Endometrium (tissue), 2 donors: ENCODE data around the gene CDC16.
A peak's percentile ranks its signal among the peaks of the same experiment; 100 is the strongest.

ENCODE experiments used
- FAIRE-seq: peaks from 2 replicates; lab custom pipeline; 2012; peaks lifted over from hg19 to GRCh38; lab: Jason Lieb, UNC
- donor health status: control.
- donor health status: control.

Gene CDC16

GRCh38 chr13:114299604-114300305, 65.1 kb downstream of the CDC16 start:
- no peak for FAIRE-seq

GRCh38 chr13:114303700-114304327, 69.1 kb downstream of the CDC16 start:
- FAIRE-seq, result no peak

GRCh38 chr13:114304346-114305034, 69.8 kb downstream of the CDC16 start:
- no peak for FAIRE-seq

GRCh38 chr13:114309086-114309485, 74.4 kb downstream of the CDC16 start:
- FAIRE-seq, result no peak

GRCh38 chr13:114309806-114310410, 75.2 kb downstream of the CDC16 start:
- no peak for FAIRE-seq

- peak; percentile 48 for FAIRE-seq
These were observed 76.3 kb downstream of the CDC16 start for GRCh38 chr13:114310956-114311355.

- FAIRE-seq, result no peak
These were observed 76.7 kb downstream of the CDC16 start for GRCh38 chr13:114311387-114311786.

GRCh38 chr13:114311908-114312307, 77.2 kb downstream of the CDC16 start:
- FAIRE-seq, result no peak

- FAIRE-seq, result no peak
These were observed 78.6 kb downstream of the CDC16 start for GRCh38 chr13:114313061-114313860.

- FAIRE-seq, result no peak
These were observed 79.6 kb downstream of the CDC16 start, which contains the start of gene CHAMP1 for GRCh38 chr13:114314074-114314912. Gene CHAMP1 (plus strand): TSS chr13:114314503. CDS start chr13:114323843, 9,340 bp downstream.

- no peak for FAIRE-seq
These were observed 80.5 kb downstream of the CDC16 start for GRCh38 chr13:114315074-114315785.

GRCh38 chr13:114318624-114319023, 83.9 kb downstream of the CDC16 start:
- FAIRE-seq, result no peak

GRCh38 chr13:114319441-114319913, 84.8 kb downstream of the CDC16 start:
- no peak for FAIRE-seq

- no peak for FAIRE-seq
These were observed 85.4 kb downstream of the CDC16 start for GRCh38 chr13:114320065-114320464.

- FAIRE-seq, result no peak
These were observed 86.6 kb downstream of the CDC16 start for GRCh38 chr13:114321256-114321655.
